Measurements from ENCODE around the gene CAMTA1. TPM values are rescaled to one million over a fixed set of nuclear protein-coding genes. Genes with fewer than 3 reads are reported as not detected.

Gene CAMTA1
- total RNA-seq, 1 experiment from 2014 or later: 60.0 TPM

- TF ChIP-seq CTCF (IDR thresholded peaks at IDR 0.05; ENCODE audit: insufficient read depth in 1 of 2, low read depth in 1 of 2, low read length in 1 of 2, severe bottlenecking in 1 of 2, unreplicated experiment in 1 of 2): no peak
- Histone ChIP-seq H3K4me1 (no peaks in the 10 kb centered on the region), H3K9me3 (no peaks in the 10 kb centered on the region), H3K27me3 (replicated peaks; ENCODE audit: control insufficient read depth, insufficient read depth, low read length) (no peaks in the 10 kb centered on the region; the same call in 1 of the 2 replicates), H3K4me3 (ENCODE audit: low read depth, low read length) (no peak overlapping the region), H3K36me3 (ENCODE audit: control insufficient read depth, insufficient read depth, low read length) (no peaks in the 10 kb centered on the region)
- POLR2A ChIA-PET: no interaction called here
- Mint-ChIP-seq H3K27me3 (ENCODE audit: insufficient read depth, unreplicated experiment) (peaks cover 27% of the 10 kb centered on the region), H3K36me3 (ENCODE audit: insufficient read depth, unreplicated experiment) (no peaks in the 10 kb centered on the region), H3K9me3 (ENCODE audit: unreplicated experiment) (no peaks in the 10 kb centered on the region), H3K4me3 (ENCODE audit: unreplicated experiment) (no peak overlapping the region), H3K27ac (ENCODE audit: unreplicated experiment) (no peak overlapping the region), H3K4me1 (ENCODE audit: low read depth, unreplicated experiment) (no peaks in the 10 kb centered on the region)
- CTCF ChIA-PET: no interaction called here
- intact Hi-C loops (cut with micrococcal nuclease; ENCODE audit: unreplicated experiment): no loop called here
- no TSS peak for BruUV-seq (replicated peaks)
- no peak for DNase-seq
Observed at GRCh38 chr1:7094086-7094485, 308.8 kb downstream of the CAMTA1 start.

- H3K27me3 ChIP-seq (replicated peaks; ENCODE audit: control insufficient read depth, insufficient read depth, low read length): no peaks in the 10 kb centered on the region; the same call in 1 of the 2 replicates
Observed at GRCh38 chr1:7094509-7094908, 309.3 kb downstream of the CAMTA1 start.

GRCh38 chr1:7095343-7095964 lies 310.2 kb downstream of the CAMTA1 start:
- peaks cover 34% of the 10 kb centered on the region for H3K27me3 Mint-ChIP-seq (ENCODE audit: insufficient read depth, unreplicated experiment)
- H3K4me3 ChIP-seq (ENCODE audit: low read depth, low read length): no peak overlapping the region
- ChIA-PET POLR2A (no interaction called here), CTCF (no interaction called here)
- H3K9me3 ChIP-seq: no peaks in the 10 kb centered on the region
- no TSS peak for BruUV-seq (replicated peaks)
- H3K27me3 ChIP-seq (replicated peaks; ENCODE audit: control insufficient read depth, insufficient read depth, low read length): no peaks in the 10 kb centered on the region; the same call in 1 of the 2 replicates
- H3K4me3 Mint-ChIP-seq (ENCODE audit: unreplicated experiment): no peak overlapping the region
- H3K27ac Mint-ChIP-seq (ENCODE audit: unreplicated experiment): no peak overlapping the region
- TF ChIP-seq CTCF (IDR thresholded peaks at IDR 0.05; ENCODE audit: insufficient read depth in 1 of 2, low read depth in 1 of 2, low read length in 1 of 2, severe bottlenecking in 1 of 2, unreplicated experiment in 1 of 2): no peak
- H3K36me3 ChIP-seq (ENCODE audit: control insufficient read depth, insufficient read depth, low read length): no peaks in the 10 kb centered on the region
- intact Hi-C loops (cut with micrococcal nuclease; ENCODE audit: unreplicated experiment): no loop called here
- H3K4me1 ChIP-seq: no peaks in the 10 kb centered on the region
- no peak for DNase-seq
- H3K4me1 Mint-ChIP-seq (ENCODE audit: low read depth, unreplicated experiment): no peaks in the 10 kb centered on the region
- H3K9me3 Mint-ChIP-seq (ENCODE audit: unreplicated experiment): no peaks in the 10 kb centered on the region
- no peaks in the 10 kb centered on the region for H3K36me3 Mint-ChIP-seq (ENCODE audit: insufficient read depth, unreplicated experiment)

More at GRCh38 chr1:7094509-7094908, 309.3 kb downstream of the CAMTA1 start:
- H3K4me3 ChIP-seq (ENCODE audit: low read depth, low read length): no peak overlapping the region
- no peak for DNase-seq
- no peaks in the 10 kb centered on the region for H3K4me1 ChIP-seq
- Mint-ChIP-seq H3K4me1 (ENCODE audit: low read depth, unreplicated experiment) (no peaks in the 10 kb centered on the region), H3K4me3 (ENCODE audit: unreplicated experiment) (no peak overlapping the region), H3K9me3 (ENCODE audit: unreplicated experiment) (no peaks in the 10 kb centered on the region), H3K27me3 (ENCODE audit: insufficient read depth, unreplicated experiment) (peaks cover 27% of the 10 kb centered on the region), H3K27ac (ENCODE audit: unreplicated experiment) (no peak overlapping the region), H3K36me3 (ENCODE audit: insufficient read depth, unreplicated experiment) (no peaks in the 10 kb centered on the region)
- TF ChIP-seq CTCF (IDR thresholded peaks at IDR 0.05; ENCODE audit: insufficient read depth in 1 of 2, low read depth in 1 of 2, low read length in 1 of 2, severe bottlenecking in 1 of 2, unreplicated experiment in 1 of 2): no peak
- CTCF ChIA-PET: no interaction called here
- no TSS peak for BruUV-seq (replicated peaks)
- H3K36me3 ChIP-seq (ENCODE audit: control insufficient read depth, insufficient read depth, low read length): no peaks in the 10 kb centered on the region
- H3K9me3 ChIP-seq: no peaks in the 10 kb centered on the region
- intact Hi-C loops (cut with micrococcal nuclease; ENCODE audit: unreplicated experiment): no loop called here
- POLR2A ChIA-PET: no interaction called here
